HG02852 (cell line): ENCODE results near the gene POU3F3.

Experiments used
- ATAC-seq: cut with Tn5 transposase; IDR thresholded peaks from one replicate; pipeline ENCODE4 v1.9.1; 2021; ENCODE audit warnings: mild to moderate bottlenecking, moderate library complexity; ENCODE audit not compliant: unreplicated experiment

The POU3F3 gene

DNA sequence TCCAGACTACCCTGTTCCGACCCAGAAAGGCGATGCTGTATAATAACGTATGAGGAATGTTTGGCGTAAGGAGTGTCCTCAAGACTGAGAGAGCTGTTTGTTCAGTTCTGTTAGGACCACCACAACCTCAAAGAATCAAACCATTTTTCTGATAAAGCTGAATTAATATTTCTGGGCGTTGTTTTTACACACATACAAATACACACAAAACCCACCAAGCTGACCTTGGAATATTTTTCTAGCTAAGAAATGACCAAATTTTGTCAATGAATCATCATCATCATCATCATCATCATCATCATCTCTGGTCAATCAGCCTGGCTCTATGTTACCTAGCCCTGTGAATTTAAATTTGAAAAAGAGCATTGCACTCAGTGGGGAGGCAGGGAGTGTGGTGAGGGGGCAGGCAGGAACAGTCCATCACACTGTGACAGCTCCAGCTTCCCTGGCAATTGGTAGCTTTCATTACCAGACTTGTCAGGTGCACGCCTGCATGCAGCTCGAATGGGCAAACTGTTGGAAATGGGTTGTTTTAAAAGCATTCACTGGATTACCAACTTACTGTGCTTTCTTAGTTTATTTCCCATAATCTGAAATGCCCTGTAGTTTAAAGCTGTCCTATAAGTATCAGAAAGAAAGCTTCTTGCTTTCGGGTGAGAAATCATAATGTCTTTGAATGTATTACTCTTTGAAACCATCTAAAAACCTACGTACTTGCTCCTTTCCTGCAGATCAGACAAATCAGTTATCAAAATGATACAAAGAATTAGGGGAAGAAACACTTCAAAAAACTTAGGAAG, 6.9 kb upstream of the POU3F3 start:
- no peak for ATAC-seq

DNA sequence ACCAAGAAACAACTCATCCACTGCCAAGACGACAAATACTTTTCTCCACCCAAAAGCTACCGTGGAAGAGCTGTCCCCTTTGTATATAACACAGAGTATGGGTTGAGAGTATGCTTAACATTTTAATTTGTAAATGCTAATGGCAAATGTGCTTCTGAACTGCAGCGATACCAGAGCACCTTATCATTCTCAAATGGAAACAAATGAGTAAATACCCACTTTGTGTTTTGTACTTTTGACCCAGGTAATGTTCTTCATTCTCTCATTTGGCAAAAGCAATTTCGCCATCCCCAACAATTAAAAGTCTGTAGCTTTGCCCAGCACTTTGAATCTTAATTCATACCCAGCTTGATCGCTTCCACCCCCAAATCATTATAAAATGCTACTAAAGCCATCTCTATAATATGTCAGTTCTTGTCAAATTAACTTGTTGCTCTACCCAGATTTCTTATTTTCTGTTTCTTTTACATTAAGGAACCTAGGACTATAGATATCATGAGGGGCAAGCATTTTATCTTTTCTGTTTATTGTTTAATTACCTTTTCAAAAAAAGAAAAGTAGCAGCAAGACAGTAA, 6.2 kb upstream of the POU3F3 start:
- no peak for ATAC-seq

DNA sequence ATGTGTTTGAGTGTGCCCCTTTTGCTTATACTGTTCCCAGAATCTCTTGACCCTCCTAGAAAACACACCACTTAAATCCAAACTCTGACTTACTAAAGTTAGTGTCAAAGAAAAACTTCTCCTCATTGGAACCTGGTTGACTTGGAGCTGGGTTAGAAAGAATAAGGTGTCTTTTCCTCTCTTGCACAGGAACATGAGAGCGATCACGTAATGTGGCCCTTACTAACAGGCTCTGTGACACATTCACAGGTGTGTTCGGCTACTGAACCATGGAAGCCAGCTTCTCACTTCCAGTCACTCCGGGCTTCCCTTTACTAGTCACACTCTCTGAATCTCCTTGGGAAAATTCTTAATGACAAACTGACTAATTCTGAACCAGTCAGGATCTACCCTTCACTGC, 5.4 kb upstream of the POU3F3 start:
- ATAC-seq = no peak

DNA sequence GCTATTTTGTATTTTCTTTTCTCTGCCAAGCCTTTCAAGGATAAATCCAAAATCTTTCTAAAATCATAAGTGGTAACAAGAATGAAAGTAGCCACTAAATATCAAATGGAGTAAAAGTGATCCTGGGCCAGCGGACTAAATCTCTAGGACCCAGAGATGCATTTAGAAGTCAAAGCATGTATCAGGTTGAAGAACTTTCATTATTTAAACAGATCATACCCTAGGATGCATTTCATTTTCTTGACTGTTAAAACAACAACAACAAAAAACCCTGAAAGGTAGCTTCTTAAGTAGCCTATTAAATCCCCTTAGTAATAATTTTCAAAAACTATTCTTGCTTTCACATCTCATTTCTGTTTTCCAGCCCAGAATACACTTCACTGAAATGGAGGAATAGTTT, 4.8 kb upstream of the POU3F3 start:
- ATAC-seq = no peak

DNA sequence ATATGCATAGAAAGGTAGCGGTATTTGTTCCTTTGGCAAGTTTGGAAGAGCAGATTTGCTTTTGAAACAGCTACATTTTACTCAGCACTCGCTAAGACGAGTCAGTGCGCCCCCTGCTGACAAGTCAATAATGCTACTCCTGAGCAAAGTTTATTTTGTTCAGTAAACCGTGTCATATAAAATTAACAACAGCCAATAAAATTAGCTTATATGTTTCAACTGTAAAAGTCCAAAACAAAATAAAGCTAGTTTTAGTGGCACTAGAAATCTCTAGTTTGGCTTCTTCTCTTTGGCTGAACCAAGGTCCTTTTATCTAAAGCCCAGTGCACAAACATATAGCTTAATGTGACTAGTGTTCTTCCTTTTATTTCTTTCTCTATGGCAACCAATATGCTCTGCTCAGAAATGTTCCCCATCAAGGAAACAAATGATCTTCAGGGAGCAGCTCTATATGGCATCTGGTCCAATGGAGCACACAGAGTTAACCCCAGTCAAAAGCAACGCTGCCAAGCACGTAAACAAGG, 4.2 kb upstream of the POU3F3 start:
- peak; percentile 40 for ATAC-seq

DNA sequence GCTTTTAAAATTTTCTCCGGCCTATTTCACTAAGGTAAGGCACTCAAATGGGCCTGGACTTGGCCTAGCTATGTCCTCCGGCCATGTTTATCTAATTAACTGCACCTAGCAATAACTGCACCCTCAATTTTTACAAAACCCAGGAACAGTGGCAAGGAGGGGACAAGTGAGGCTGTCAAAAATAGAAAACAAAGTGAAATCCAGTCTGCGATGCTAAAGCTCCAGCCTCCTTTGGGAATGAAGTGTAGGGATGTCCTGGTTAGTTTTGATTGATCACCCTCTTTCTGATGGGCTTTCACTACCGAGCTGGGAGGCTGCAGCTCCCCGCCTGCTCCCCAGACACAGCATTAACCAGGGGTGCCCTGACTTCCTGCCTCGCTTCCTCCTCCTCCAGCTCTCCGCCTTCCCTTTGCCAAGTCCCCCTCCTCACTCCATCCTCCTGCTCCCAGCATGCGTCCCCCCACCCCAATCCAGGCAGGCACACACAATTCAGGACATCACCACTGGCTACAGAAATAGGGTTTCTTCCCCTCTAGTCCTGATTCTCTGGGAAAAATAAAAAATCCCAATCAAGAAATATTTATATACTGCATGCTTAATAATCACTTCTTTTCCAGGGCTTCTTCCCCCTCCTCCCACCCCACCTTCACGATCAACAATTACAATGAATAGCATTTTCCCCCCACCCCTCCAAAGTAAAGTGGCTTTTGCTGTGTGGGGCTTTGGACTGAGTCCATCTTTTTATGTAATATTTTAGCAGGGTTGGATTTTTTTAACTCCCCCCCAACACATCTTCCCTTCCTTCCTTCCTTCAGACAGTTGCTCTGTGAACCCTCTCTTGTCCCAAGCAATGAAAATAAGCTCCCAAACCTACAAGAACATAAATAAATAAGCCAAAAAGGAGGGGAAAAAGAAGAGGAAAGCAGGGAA, 3.3 kb upstream of the POU3F3 start:
- no peak for ATAC-seq

DNA sequence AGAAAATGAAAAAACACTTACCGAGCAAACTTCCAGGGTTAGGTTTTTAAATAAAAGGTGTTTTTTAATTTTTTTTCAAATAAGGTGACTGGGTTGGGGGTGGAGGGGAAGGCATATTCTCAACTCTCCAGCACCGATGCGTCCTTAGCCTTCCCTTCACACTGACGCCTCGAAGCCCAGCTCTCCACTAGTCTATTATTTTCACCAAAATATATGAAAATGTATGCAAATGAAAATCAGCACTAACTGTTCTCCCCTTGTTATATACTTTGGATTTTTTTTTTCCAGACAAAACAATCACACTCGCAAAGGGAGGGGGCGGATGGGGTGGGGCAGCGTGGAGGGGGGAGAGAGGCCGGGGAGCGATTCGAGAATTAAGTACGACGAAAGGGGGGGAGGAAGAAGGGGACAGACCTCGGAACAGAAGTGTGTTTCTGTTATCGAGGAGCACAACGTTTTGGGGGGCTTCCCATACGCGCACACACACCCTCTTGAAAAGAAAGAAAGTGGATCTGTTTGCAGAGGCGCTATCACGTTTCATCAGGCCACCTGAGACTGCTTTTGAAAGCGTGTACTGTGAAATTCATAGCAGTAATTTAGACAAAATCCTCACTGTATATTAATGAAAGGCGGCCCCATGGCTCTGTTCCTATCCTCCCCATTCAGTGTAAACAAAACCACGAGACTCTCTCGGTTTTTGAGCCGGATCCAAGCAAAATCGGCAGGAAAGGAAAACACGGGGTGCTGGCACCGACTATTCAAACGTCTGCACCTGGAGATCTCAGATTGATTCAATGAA, 2.4 kb upstream of the POU3F3 start:
- ATAC-seq = no peak

DNA sequence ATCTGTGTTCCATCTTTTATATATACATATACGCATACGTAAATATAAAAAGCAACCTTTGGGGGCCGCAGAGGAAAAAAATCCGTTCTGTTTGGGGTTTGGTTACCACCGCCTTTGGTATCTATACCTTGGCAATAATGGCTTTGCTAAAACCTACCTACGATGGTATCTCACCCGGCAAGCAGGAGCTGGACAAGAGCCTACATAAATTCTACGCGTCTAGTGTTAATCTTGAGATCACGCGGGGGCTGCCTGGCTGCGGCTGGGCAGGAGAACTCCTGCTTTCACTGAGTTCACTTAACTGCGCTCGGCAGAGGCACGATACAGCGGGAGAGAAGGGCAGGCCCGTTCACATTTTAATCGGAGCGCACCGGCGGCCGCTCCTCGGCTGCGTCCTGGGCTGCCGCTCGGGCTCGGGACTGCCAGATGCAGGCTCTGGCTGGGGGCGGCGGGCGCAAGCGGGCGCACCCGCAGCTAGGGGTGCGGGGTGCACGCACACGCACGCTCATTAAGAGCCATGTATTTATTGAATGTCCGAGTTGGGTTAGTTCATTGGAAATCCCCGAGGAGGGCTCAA, 1.7 kb upstream of the POU3F3 start:
- ATAC-seq = no peak

DNA sequence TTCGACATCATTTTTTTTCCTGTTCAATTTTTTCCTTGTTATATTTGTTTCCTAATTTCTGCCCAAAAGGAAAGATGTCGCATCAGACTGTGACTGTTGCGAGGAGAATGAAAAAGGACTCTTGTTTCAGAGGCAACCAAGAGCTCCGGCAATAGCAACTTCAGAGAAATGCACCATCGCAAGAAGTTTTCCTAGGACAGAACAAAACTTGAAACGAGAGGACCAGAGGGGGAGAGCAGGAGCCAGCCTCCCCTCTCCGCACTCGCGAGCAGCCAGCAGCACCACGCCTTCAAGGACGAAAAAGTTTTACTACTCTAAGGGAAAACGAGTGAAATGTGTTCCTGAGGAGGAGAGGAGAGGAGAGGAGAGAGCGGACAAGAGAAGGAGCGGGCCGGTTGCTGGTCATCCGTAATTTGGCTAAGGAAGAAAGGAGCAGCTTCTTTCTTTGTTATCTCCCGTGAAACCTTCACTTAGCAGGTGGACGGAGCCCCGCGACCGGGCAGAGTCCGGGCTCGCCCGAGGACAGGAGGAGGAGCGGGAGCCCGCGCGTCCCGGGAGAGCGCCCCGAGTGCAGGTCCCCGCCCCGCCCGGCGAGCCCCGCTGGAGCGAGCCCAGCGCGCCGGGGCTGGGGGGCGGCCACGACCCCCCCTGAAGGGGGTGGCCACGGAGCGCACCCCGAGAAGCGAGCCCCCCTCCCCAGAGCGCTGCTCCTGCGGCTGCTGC, 744 bp downstream of the POU3F3 start:
- no peak for ATAC-seq

DNA sequence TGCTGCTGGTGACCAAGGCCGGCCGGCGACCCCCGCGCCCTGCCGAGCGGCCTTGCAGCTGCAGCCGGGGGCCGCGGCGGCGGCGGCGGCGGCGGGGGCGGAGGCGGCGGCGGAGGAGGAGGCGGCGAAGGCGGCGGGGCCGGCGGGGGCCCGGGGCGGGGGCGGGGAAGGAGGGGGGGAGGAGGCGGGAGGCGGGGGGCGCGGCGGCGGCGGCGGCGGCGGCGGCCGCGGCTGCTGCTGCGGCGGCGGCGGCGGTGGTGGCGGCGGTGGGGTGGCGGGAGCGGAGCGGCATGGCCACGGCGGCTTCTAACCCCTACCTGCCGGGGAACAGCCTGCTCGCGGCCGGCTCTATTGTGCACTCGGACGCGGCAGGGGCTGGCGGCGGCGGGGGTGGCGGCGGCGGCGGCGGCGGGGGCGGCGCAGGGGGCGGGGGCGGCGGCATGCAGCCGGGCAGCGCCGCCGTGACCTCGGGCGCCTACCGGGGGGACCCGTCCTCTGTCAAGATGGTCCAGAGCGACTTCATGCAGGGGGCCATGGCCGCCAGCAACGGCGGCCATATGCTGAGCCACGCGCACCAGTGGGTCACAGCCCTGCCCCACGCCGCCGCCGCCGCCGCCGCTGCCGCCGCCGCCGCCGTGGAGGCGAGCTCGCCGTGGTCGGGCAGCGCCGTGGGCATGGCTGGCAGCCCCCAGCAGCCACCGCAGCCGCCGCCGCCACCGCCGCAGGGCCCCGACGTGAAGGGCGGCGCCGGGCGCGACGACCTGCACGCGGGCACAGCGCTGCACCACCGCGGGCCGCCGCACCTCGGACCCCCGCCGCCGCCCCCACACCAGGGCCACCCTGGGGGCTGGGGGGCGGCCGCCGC, 1.5 kb downstream of the POU3F3 start:
- no peak for ATAC-seq

DNA sequence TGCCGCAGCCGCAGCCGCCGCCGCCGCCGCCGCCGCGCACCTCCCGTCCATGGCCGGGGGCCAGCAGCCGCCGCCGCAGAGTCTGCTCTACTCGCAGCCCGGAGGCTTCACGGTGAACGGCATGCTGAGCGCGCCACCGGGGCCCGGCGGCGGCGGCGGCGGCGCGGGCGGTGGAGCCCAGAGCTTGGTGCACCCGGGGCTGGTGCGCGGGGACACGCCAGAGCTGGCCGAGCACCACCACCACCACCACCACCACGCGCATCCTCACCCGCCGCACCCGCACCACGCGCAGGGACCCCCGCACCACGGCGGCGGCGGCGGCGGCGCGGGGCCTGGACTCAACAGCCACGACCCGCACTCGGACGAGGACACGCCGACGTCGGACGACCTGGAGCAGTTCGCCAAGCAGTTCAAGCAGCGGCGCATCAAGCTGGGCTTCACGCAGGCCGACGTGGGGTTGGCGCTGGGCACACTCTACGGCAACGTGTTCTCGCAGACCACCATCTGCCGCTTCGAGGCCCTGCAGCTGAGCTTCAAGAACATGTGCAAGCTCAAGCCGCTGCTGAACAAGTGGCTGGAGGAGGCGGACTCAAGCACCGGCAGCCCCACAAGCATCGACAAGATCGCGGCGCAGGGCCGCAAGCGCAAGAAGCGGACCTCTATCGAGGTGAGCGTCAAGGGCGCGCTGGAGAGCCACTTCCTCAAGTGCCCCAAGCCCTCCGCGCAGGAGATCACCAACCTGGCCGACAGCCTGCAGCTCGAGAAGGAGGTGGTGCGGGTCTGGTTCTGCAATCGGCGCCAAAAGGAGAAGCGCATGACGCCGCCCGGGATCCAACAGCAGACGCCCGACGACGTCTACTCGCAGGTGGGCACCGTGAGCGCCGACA, 2.4 kb downstream of the POU3F3 start:
- no peak for ATAC-seq

DNA sequence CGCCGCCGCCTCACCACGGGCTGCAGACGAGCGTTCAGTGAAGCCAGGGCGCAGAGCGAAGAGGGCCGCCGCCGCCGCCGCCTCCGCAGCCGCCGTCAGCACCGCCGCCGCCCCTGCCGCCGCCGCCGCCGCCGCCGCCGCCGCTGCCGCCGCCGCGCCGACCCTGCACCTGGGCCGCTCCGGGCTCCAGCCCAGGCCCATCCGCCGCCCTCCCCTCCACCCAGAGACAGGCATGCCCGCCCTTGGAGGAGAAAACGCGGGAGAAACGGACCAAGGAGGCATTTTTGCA, 3.0 kb downstream of the POU3F3 start:
- ATAC-seq = no peak

DNA sequence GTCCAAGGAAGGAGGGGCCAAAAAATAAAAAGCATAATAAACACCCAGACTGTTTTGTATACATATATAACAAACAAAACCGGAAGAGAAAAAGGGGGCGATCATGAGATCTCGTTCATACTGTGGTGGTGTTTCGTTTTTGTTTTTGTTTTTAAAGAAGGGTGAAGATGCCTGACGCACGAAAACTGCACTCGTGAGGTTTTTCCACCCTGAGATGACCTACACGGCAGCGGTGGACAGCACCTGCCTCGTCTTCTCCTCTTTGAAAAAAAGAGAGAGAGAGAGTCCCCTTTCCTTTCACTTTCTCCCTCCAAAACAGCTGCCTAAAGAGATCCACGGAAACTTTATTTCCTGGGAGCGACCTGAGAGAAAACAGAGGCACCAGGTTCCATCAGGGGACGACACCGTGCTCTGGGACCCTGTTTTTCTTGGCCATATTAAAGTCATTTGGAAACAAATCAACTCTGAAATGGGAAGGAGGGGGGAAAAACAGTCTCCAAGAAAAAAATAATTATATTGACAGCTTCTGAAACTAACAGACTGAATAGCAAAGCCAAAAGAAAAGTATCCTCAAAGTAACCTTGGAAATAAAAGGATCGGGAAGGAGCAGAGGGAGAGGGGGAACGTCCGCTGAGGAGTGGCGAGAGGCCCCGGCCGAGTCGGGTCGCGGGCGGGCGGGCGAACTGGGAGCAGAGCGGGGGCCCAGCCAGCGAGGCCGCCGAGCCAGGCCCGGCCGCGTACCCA, 3.5 kb downstream of the POU3F3 start:
- no peak for ATAC-seq

DNA sequence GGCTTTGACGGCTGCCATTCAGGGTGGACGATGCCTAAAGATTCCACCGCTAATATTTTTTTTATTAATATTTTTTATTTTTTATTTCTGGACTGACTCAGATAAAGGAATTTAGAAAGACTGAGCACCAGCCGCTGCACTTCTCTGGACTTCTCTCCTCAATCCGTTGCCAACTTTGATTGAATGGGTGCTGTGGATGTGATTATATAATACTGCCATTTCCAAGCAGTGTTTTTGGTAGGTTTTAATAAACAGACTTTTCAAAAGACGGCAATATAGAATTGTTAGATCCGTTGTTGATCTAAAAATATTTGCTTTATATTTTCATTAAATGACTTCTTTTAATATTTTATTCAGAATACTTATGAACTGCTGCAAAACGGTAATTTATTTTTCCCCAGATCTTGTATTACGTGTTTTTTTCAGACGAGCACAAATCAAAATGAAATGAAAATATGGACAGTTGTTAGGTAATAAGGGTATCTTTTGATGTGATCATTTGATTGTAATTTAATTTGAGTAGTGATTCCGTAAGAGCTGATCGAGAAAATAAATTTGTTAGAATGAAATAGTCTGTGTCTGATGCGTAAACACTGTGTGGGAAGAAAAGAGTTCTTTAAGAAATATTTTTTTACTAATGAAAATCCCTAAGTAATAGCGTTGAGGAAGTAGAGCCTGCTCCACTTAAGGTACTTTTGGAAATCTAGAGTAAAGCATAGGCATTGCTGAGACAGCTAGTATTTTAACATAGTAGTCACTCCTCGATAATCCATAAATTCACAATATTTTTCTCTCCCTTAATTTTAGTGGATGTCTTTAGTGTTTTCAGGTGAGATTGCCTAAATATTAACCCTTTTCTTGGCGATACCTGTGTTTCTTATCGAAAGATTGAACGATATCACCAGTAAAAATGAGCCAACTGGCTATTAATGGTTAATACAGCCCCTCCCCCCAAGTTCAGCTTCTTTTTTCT, 4.4 kb downstream of the POU3F3 start:
- ATAC-seq = no peak

DNA sequence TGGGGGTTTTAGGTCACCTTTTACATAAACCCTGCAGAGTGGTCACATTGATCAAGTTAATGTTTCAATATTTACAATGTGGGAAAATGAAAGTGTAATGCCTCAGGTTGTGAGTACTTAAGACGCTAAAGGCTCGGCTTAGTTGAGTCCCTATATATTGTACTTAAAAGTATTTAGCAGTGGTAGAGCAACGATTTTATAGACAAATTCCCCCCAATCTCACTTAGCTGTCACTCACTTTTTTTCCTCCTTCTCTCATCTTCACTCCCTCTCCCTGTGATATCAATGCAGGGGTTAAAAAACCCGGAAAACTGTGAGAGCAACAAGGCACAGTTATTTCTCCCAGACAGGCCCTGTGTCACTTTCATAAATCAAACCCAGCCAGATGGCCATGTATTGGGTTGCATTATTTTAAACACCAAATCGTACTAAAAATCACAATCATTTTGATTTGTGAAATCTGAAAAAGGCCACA, 5.4 kb downstream of the POU3F3 start:
- no peak for ATAC-seq
